NCI-H2107 (cell line): ENCODE data around the gene UVSSA.
"Not testable (repeated sequence)": the region's sequence is repeated elsewhere in the genome, so short reads cannot be mapped to it uniquely, and the experiment has no call there.

Experiments used
- DNase-seq: peaks from one replicate; lab custom pipeline; 2025; lab: John Stamatoyannopoulos, UW

UVSSA gene

DNA sequence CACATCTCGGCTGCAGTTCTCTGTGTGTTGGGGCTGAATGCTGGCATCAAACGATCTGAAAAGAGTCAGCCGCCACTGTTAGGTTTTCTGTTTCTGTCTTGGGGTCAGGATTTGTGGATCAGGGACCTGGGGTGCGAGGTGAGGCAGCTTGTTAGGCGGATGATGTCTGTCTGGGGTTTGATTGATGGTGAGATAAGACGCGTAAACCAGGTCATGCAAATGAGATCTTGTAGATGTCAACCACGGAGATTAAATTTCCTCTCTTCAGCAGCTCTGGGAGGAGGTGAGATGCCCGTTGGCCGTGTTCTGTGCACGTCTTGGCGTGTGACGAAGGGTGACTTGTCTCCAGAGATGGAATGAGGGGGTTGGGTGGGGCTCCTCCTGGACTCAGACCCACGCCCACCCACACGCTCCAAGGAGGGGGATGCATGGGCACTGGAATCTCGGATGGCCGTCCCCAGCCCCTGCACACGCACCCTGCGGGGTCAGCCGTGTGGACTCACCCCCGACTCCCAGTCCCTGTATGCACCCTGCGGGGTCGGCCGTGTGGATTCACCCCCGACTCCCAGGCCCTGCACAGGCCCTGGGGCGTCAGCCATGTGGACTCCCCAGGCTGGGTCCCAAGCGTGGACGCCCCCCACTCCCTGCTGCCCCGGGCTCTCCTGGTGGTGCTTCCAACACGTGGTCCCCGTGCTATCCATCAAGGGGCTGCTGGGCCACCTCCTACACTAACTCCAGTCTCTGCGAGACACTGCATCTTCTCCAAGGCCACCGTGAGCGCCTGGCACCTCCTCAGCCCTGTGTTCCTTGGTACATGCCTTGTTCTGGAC lies 16.0 kb upstream of the UVSSA start:
- DNase-seq, result no peak

DNA sequence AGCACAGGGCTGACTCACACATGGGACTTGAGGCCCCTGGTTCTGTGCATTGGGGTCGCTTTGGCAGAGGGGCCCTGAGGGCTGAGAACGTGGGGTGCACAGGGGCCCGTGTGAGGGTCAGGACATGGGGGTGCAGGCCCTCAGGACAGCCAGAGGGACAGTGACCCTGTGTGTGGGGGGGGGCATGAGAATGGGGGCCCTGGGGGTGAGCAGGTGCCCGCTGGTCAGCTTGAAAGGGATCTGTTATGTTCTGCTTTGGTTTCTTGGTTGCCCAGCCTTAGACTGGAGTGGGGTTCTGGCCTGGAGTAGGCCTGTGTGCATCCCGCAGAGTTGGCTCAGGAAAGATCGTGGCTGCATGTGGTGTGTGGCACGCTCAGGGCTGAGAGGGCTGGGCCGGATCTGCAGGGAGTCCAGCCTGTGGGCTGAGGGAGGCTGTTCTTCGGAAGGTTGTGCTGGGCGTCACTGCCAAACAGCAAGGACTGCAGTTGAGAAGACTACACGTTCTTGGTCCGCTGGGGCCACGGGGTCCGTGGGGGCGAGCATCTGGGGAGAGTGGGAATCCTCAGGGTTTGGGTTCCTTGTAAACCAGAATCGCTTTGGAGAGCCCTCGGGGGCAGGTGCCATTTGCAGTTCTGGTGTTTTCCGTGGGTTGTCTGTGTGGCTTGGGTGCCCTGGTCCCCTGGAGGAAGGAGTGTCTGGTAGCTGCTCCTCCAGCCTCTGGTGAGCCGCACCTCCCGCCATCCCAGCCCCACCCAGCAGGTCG lies 15.2 kb upstream of the UVSSA start:
- no peak for DNase-seq

DNA sequence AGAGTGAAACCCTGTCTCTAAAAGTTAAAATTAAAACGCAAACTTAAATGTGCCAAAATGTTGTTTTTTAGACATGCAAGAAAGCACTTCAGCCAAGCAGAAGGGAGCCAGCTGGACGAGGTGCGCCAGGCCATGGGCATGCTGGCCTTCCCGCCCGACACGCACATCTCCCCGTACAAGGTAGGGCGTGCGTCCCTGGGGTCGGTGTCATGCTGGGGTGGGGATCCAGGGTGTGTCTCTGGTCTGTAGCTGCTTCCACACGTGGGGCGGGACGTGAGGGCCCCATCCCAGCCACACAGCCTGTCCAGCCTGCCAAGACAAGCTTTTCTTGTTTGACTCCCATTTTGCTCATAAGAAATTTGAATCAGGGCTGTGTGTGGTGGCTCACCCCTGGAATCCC lies 14.3 kb upstream of the UVSSA start:
- no peak for DNase-seq

DNA sequence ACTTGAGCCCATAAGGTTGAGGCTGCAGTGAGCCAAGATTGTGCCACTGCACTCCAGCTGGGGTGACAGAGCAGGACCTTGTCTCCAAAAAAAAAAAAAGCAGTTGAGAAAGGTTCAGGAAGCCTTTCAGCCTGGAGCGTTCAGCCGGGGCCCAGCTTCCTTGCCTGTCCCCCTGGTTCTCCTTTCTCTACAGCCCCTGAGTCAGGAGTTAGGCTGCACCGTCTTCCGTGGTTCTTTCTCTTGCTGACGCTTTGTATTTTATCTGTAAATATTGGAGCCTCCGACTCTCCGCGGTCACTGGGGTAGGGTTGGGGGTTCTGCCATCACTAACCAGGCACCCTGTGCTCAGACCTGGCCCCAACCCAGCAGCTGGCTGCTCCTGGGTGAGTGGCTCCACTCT lies 13.8 kb upstream of the UVSSA start:
- no peak for DNase-seq

DNA sequence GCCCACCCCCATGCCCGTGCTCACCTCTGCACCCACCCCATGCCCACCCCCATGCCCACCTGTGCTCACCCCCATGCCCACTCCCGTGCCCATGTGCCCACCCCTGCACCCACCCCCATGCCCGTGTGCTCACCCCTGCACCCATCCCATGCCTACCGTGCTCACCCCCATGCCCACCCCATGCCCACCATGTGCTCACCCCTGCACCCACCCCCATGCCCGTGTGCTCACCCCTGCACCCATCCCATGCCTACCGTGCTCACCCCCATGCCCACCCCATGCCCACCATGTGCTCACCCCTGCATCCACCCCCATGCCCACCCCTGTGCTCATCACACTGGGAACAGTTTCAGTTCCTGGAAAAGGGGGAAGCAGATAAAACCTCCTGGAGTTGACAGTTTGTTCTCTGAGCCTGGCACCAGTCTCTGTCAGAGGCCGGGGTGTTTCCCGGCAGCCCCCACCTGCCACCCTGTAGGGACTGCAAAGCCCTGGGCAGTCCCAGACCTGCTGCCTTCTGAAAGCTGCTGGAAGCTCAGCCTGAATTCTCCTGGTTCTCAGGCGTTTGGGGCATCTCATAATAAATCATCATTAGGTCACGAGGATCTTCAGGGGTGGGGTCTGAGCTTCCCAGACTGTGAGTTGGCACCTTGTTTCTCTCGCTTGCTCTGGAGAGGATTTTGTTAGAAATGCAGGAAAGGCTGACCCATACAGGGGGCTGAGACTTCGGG lies 13.0 kb upstream of the UVSSA start:
- not testable (repeated sequence) for DNase-seq

DNA sequence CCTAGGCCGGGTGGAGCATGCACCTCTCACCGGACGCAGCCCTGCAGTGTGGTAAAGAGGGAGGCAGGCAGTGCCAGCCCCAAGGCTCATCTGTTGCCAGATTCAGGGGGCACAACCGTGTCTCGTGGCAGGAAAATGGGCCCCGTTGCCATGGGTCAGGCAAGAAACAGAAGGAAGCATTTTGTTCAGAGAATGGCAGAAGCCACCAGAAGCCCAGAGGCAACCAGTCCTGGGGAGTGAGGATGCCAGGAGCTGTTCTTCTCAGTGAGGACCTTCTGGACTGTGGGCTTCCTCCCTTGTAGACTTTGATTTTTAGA lies 12.5 kb upstream of the UVSSA start:
- DNase-seq, result no peak

DNA sequence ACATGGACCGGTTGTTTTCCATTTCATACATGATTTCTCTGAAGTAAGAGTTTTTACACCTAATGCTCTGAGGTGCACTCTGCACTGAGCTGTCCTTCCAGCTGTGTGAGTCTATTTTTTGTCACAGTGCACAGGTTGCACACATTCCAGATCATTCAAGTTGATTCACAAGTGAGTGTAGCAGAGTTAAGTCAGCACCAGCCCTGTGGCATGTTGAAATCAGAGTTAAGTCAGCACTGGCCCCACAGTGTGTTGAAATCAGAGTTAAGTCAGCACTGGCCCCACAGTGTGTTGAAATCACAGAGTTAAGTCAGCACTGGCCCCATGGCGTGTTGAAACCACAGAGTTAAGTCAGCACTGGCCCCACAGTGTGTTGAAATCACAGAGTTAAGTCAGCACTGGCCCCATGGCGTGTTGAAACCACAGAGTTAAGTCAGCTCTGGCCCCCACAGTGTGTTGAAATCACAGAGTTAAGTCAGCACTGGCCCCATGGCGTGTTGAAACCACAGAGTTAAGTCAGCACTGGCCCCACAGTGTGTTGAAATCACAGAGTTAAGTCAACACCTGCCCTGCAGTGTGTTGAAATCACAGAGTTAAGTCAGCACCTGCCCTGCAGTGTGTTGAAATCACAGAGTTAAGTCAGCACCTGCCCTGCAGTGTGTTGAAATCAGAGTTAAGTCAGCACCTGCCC lies 11.7 kb upstream of the UVSSA start:
- not testable (repeated sequence) for DNase-seq

DNA sequence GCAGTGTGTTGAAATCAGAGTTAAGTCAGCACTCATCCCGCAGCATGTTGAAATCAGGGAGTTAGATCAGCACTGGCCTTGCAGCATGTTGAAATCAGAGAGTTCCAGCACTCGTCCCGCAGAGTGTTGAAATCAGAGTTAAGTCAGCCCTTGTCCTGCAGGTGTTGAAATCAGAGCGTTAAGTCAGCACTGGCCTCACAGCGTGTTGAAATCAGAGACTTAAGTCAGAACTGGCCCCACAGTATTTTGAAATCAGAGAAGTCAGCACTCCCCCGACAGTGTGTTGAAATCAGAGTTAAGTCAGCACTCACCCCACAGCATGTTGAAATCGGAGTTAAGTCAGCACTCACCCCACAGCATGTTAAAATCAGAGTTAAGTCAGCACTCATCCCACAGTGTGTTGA lies 10.9 kb upstream of the UVSSA start:
- no peak for DNase-seq

DNA sequence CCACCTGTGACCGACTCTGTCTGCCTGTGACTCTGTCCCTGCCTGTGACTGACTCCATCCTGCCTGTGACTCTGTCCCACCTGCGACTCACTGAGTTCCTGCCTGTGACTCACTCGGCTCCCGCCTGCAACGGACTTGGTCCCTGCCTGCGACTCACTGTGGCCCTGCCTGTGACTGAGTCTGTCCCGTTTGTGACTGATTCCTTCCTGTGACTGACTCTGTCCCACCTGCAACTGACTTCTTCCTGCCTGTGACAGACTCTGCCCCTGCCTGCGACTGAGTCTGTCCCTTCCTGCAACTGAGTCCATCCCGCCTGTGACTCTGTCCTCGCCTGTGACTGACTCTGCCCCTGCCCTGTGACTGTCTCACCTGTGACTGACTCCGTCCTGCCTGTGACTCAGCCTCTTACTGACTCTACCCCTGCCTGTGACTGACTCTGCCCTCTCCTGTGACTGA lies 9.6 kb upstream of the UVSSA start:
- DNase-seq, result no peak

DNA sequence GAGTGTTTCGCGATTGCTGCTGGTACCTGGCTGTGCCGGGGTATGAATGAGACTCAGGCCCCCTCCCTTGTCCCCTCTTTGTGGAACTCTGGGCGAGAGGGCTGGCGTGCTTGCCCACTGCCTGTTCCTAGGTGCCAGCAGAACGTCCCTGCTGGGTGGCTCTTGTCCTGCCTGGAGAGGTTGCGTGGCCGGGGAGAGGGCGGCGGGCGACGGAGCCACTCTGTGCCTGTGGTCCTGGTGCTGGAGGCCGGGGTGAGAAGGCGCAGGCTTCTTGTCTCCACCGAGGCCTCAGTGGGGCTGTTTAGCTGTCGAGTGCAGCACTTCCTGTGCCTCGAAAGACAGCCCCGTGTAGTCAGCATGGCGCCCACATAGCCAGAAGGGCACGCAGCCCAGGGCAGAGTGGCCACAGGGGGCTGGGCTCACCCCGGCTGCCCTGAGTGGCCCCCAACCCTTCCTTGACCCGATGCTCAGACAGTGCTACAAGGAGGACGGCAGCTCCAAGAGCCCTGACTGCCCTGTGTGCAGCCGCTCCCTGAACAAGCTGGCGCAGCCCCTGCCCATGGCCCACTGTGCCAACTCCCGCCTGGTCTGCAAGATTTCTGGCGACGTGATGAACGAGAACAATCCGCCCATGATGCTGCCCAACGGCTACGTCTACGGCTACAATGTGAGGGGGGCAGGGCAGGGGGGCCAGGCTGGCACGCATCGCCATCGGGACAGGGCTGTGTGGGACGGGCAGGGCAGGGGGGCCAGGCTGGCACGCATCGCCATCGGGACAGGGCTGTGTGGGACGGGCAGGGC lies 8.9 kb upstream of the UVSSA start:
- no peak for DNase-seq

DNA sequence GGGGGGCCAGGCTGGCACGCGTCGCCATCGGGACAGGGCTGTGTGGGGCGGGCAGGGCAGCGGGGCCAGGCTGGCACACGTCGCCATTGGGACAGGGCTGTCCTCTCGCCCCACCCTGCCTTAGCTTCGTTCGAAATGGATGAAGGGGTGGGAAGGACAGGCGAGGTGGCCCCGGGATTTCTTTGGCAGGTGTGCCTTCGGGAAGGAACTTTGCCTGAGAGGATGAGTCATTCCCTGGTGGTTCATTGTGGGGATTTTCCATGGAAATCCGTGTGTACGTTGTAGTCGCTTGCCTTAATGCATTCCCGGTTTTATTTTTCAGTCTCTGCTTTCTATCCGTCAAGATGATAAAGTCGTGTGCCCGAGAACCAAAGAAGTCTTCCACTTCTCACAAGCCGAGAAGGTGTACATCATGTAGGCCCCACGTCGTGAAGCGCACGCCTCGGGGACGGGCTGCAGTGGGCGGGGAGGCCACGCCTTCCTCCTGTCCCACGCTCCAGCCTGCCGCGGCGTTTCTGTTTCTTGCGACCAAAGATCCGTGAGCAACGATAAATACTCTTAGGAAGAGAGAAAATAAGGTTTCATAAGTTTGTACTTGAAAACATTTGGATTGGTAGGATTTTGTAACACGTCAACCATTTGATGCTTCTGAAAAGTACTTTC lies 8.1 kb upstream of the UVSSA start:
- DNase-seq, result no peak

DNA sequence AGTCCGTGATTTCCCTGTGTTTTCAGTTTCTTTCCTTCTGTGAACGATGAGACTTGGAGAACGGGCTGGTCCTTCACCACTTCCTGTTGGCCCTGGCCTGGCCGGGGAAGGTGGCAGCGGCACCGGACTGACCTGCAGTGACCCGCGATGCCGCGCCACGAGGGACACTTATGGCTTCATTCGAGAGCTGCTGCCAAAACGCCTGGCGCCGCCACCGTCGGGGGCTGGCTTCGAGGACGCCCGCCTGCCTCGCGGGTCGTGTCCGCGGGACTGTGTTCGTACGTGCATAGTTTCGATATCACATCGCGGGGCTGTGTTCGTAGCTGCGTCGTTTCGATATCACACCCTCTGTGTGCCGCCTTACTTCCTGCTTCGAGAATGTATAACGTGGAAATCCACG lies 7.5 kb upstream of the UVSSA start:
- no peak for DNase-seq

DNA sequence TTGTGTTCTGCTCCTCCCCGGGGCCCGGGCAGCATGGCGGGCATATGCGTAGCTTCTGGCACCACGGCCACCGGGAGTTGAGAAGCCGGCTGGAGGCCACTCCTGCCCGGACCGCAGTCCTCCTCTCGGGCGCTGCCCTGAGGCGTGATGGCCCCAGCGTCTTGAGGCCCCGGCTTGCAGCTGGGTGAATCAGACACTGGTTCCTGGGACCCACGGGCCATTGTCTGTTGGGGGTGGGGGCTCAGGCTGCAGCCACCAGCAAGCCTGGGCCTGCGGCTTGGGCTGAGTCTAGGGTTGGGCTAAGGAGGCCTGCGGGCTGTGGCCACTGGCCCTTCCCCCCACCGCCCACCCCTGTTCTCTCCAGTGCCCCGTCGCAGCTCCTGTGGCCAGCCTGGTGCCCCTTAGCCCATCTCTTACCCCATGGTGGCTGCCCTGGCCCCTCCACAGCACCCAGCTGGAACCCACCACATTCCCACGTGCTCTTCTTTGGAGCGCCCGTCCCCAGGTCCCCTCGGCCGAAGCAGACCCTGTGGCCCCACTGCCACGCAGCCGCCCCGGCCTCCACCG lies 6.7 kb upstream of the UVSSA start:
- DNase-seq, result no peak

DNA sequence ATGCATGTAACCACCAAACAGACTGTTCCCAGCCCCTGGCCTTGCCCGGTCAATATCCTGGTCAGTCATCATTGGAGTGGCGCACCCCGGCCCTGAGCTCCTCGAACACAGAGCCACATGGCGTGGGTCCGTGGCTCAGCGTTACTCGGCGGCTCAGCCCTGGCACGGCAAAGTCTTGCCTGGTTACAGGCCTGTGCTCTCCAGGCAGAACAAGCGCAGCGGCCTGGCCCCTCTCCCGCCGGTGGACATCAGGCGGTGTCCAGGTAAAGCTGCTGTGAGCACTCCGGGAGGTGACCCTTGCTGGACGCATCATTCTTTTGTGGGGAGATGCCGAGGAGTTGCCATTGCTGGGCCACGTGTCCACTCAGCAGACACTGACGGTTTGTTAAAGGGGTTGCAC lies 6.1 kb upstream of the UVSSA start:
- no peak for DNase-seq

DNA sequence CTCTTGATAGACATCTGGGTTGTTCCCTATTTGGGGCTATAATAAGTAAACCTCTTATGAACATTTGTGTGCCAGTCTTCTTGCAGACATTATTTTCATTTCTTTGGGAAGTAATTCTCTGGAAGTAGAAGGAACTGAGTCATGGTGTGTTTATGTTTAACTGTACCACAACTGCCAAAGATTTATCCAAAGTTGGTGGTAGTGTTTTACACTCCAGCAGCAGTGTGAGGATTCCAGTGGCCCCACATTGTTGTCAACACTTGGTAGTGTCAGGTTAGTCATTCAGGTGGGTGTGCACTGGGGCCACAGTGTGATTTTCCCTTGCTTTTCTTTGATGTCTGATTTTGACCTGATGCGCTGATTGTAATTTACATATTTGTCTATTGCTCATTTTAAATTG lies 5.0 kb upstream of the UVSSA start:
- no peak for DNase-seq

DNA sequence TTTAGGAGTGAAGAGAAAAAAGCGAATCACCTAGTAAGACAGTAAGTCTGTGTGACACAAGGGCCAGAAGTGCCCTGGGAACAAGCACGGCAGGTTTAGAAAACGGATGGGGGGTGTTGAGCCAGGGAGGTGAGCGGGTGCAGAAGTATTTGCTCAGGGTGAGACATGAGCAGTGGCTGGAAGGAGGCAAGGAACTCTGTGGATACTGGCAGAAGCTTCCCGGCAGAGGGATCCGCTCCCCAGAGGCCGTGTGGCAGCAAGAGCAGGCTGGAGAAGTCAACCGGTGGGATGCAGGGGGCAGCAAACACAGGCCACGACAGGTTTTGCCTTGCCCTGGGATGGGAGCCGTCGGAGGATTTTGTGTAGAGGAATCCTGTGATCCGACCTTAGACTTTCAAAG lies 2.3 kb upstream of the UVSSA start:
- DNase-seq, result no peak

DNA sequence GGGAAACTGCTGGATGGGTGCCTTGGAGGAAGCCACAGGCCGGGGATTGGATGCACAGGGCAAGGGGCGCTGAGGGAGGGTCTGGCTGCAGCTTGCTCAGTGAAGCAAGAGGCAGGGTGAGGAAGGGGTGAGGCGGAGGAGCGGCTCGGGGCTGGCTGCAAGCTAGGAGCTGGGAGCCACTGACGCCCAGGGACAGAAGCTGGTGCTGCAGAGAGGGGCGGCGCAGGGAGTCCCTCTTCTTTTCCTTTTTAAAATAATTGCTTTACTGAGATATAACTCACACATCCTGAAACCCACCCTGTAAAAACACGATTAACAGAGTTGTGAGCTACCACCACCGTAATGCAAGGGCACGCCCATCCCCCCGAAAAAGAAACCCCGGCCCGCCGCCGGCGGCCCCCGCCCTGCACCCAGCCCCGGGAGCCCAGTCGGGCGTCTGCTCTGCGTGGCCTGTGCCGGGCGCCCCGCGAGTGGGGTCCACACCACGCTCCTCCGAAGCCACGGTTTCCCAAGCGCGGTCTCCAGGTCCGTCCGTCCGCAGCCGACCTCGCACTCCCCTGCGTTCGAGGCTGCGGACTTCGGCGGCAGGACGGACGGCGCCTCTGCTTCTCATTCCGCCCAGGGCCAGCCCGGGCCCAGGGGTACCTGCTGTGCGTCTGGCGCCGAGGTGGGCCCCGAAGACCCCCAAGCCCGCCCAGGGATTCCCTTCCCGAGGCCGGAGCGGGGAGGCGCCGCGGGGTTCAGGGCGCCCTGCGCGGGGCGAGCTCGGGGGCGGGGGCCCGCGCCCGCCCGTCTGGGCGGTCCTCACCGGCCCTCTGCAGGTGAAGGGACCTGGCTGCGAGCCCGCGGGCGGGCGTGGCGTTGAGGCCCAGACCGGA lies 866 bp upstream of the UVSSA start:
- DNase-seq, result no peak

DNA sequence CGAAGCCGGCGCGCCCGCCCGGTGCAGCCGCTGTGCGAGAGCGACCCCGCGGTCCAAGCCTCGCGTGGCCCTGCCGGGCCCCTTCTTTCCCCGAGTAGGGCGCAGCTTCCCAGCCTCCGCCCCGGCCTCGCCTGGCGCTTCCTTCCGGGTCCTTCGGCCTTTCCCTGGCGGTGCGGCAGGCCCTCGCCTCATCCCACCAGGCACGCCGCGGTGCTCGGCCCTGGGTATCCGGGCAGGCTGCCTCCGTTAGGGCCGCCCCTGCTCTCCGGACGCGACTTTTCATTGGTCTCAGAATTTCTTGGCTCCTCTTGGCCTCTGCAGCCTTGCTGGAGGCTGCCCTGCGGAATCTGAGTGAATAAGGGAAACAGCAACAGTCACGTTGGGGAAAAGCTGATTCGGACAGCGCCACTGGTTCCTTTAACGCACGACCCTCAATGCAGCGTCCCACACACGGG lies 429 bp downstream of the UVSSA start:
- no peak for DNase-seq

DNA sequence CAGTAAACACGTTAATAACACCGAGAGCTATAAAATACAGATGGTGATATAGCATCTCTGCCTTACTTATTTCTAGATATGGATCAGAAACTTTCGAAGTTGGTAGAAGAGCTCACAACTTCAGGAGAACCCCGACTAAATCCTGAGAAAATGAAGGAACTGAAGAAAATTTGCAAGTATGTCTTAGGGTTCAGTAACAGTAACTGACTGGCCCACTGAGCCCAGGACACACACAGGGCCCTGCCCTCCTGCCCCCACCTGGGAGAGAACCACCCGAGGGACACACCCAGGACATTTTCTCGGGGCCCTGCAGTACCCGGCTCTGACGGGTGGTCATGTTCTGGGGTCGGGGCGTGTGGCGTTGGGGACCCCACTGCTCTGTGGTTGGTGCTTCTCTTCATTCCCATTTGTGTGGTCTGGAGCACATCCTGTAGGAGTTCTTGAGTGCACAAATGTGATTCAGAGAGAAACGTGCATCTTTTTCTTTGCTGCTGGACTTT lies 1.1 kb downstream of the UVSSA start:
- no peak for DNase-seq
